GM08714 (cell line): Measurements from ENCODE around the gene TAOK1.

Source experiments
- H3K4me3 ChIP-seq: fragments of 200-500 bp; sonication (Bioruptor generic); 2 replicates; pipeline ENCODE4 v1.5.1; 2014; ENCODE audit warnings: mild to moderate bottlenecking, low read length, inconsistent platforms
- ZNF274 ChIP-seq: IDR thresholded peaks from 2 replicates; pipeline ENCODE4 v1.6.1; 2012; ENCODE audit warnings: mild to moderate bottlenecking, low read depth, low read length

Gene TAOK1

DNA sequence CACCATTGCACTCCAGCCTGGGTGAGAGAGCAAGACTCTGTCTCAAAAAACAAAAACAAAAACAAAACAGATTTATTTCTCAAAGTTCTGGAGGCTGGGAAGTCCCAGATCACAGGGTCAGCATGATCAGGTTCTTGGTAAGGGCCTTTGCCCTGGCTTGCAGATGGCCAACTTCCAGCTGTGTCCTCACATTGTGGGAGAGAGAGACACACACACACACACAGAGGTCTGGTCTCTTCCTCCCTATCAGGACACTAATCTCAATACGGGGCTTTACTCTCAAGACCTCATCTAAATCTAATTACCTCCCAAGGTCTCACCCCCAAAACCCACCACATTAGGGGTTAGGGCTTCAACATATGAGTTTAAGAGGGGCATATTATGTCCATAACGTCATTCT is 26.4 kb upstream of the TAOK1 start:
- H3K4me3 ChIP-seq: no peak overlapping the region
- no peak for TF ChIP-seq ZNF274

GRCh38 chr17:29364691-29365090 is 25.5 kb upstream of the TAOK1 start:
- 0 out of 2 replicates have a peak, but pooled peaks have one; percentile 16 for TF ChIP-seq ZNF274

DNA sequence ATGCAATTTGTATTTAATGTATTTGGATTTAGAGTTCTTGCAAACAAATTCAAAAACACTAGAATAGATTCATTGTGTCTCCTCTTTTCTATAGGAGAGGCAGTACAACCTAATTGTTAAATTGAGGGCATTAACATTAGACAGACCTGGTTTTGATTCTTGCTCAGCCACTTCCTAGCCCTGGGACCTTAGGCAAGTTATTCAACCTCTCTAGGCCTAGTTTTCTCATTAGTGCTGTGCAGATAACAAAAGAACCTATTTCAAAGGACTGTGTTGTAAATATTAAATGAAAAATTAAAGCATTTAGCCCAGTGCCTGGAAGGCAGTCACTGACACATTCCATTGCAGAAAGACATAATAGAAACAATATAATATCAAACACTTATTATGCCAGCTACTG is 22.0 kb upstream of the TAOK1 start:
- no peak for TF ChIP-seq ZNF274
- no peak overlapping the region for H3K4me3 ChIP-seq

More at GRCh38 chr17:29364691-29365090, 25.5 kb upstream of the TAOK1 start:
- no peak overlapping the region for H3K4me3 ChIP-seq

DNA sequence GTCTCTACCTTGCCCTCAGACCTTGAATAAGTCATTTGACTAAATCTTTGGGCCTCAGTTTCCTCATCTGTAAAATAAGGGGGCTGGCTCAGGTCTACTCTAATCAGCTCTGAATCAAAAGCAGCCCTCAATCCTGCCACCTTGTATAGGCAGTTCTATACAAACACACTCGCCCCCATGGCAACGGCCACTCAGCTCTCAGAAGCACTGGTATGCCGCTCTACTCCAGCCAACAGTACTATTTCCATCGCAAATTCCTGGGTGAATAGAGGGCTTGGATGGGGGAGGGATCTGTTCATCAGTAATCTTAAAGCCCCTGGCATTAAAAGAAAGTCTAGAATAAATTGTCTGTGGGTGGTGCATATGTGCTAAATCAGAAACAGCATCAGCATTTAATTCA is 21.2 kb upstream of the TAOK1 start:
- no peak overlapping the region for H3K4me3 ChIP-seq
- no peak for TF ChIP-seq ZNF274

GRCh38 chr17:29369831-29370735 is 20.1 kb upstream of the TAOK1 start:
- H3K4me3 ChIP-seq: no peak overlapping the region

GRCh38 chr17:29376667-29377270 is 13.4 kb upstream of the TAOK1 start:
- H3K4me3 ChIP-seq: no peak overlapping the region

More at GRCh38 chr17:29369831-29370735, 20.1 kb upstream of the TAOK1 start:
- TF ChIP-seq ZNF274: no peak

GRCh38 chr17:29378500-29378899 is 11.7 kb upstream of the TAOK1 start:
- no peak overlapping the region for H3K4me3 ChIP-seq
- TF ChIP-seq ZNF274: no peak

More at GRCh38 chr17:29376667-29377270, 13.4 kb upstream of the TAOK1 start:
- TF ChIP-seq ZNF274: no peak

GRCh38 chr17:29379084-29379991 is 10.8 kb upstream of the TAOK1 start:
- no peak overlapping the region for H3K4me3 ChIP-seq
- TF ChIP-seq ZNF274: no peak

DNA sequence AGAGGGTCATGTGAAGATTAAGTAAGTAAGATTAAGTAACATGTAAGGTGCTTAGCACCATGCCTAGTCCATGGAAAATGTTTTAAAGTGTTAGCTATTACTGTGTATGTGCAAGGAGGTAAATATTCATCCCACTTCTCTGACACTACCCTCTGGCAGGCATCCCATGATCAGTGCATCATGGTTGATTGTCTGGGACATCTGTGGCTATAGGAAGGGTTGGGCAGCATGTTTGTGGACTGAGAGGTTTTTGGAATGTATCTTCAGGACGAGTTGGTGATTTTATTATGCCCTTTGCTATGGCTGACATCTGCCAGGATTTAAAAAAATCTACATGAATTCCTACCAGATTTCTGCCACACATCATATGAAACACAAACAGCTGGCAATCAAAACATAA is 6.5 kb upstream of the TAOK1 start:
- H3K4me3 ChIP-seq: no peak overlapping the region
- TF ChIP-seq ZNF274: no peak

- no peak for TF ChIP-seq ZNF274
Measured at GRCh38 chr17:29384901-29385300, 5.3 kb upstream of the TAOK1 start.

DNA sequence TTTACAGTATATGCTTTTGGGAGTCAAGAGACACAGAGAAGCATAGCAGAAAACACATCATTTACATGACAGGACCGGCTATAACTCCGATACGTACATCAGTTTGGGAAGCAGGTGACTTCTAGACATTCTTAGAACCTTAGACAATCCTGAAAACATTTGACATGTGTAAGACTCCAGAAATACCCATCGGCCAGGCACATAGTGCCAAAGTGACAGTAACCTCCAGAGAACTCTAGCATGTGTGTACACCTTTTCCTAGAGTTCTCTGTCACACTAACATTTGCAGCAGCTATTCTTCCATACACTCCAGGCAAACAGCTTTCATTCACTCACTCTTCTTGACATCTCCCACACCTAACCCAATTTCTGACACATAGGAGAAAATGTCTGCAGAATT is 3.4 kb upstream of the TAOK1 start:
- no peak for TF ChIP-seq ZNF274
- no peak overlapping the region for H3K4me3 ChIP-seq

More at GRCh38 chr17:29384901-29385300, 5.3 kb upstream of the TAOK1 start:
- no peak overlapping the region for H3K4me3 ChIP-seq

DNA sequence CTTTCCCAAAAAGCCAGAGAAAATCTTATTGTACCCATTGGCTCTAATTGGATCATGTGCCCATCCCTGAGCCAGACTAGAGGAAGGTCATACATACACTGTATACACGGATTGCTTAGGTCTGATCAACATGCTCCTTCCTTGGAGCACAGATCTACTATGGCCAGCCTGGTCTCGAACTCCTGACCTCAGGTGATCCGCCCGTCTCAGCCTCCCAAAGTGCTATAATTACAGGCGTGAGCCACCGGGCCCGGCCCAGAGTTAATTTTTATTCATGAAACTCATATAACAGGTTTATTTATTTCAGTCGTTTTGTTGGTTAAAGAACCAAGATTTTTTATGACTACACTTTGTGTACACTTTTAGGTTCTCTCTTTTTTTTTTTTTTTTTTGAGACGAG is 1.2 kb upstream of the TAOK1 start:
- H3K4me3 ChIP-seq: no peak overlapping the region
- TF ChIP-seq ZNF274: no peak

GRCh38 chr17:29390851-29391631 is 878 bp downstream of the TAOK1 start:
- TF ChIP-seq ZNF274: no peak
- peak overlapping the region; percentile 98 for H3K4me3 ChIP-seq
